ENCODE results near the gene MYH9.
A peak's percentile ranks its signal among the peaks of the same experiment; 100 is the strongest.

Gene MYH9

DNA sequence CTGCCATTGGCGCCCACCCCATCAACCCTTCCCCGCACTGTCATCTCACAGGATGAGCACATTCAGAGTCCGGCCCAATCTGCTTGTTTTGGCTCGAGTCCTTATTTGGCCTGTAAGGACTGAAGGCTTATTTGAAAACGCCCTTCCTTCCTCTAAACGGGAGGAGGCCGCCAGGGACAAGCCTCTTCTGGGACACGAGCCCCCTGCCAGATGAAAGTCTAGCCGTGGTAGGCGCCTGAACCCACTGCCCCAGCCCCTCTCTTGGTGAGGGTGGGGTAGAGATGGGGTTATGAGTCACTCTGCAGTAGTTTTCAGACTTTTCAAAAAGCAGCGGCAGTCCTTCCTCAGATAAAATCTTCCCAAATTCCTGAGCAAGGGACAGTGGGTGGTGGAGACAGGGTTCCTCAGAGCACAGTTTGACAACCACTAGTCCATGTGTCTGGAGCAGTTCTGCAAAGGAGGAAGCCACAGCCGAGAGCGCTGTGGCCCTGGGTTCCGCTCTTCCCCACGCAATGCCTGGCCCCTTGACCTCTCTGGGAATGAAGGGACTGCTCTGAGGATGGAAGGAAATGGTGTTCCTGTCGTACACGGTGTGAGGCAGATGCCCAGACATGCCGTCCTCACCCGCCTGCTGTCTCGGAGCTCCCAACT, 57.0 kb downstream of the MYH9 start:
- DNase-seq (ENCODE audit: low read depth): no peak

DNA sequence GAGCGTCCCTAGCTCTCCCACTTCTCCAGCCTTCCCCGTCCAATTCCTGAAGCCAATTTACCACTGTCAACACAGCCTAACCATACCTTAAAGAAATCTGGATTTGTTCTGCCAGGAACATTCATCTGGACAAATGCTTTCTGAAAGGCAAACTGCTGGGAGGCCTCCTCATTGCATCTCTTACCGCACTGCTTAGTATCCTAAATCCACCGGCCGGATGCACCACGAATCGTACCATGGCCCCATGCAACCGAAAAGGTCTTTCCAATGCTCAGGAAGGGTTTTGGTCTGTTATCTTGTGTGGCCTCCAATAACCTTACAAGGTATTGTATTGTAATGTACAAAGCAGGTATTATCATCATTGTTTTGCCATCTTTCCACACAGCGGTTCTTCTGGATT, 57.6 kb downstream of the MYH9 start:
- no peak for DNase-seq (ENCODE audit: low read depth)

DNA sequence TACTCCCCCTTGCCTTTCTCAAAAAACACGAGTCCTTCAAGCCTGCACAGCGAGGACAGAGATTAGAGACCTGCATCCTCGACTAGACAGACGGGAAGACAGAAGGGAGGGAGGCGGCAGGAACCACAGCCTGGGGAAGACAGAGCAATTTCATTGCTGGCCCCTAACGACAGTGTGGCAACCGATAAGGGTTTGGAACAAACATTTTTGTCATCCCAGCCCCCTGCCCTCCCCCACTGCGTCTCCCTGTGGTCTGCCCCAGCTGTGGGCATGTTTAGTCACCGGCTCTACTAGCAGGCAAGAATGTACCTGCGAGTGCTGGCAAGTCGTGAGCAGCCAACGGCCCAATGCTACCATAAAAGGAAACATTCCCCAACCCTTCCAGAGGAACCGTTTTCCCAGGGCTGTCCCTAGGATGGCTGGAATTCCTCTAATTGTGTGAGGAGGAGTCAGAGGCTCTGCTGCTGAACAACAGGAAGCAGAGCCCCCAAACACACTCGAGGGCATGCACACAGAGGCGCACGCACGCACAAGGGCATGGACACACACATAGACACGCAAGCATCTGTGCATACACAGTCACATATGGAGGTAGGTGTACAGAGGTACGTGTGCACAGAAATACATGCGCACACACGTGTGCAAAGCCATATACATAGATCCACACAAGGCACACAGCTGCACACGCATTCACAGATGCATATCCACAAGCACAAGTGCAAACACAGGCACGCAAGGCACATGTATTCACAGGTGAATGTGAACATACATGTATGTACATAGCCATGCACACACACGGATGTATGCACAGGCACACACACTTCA, 58.3 kb downstream of the MYH9 start:
- peak; percentile 82 for DNase-seq (ENCODE audit: low read depth)

DNA sequence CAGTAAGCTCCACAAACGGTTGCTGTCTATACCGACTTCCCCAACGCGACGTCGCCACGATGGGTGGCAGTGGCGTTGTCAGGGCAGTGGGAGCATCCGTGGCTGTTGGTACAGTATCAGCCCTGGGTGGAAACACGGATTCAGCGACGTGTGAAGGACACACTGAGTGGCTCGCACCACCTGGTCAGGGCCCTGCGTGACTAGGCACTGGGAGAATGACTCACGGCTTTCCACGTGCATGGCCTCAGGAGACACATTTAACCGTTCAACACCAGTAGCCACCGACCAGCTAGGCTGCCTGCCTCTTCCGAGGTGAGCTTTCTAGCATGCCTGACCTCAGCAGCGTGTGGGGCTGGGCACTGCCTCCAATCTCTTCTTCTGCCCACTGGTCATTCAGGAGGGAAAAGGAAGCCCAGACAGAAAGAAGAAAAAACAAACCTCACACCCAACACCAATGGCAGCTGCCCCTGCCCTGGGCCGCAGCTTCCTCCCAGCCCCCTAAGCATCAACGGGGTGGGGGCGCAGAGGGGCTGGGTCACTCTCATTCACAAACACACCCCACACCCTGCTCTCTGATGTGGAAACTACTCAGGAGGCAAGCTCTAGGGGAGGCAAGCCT, 59.0 kb downstream of the MYH9 start:
- DNase-seq (ENCODE audit: low read depth): no peak

DNA sequence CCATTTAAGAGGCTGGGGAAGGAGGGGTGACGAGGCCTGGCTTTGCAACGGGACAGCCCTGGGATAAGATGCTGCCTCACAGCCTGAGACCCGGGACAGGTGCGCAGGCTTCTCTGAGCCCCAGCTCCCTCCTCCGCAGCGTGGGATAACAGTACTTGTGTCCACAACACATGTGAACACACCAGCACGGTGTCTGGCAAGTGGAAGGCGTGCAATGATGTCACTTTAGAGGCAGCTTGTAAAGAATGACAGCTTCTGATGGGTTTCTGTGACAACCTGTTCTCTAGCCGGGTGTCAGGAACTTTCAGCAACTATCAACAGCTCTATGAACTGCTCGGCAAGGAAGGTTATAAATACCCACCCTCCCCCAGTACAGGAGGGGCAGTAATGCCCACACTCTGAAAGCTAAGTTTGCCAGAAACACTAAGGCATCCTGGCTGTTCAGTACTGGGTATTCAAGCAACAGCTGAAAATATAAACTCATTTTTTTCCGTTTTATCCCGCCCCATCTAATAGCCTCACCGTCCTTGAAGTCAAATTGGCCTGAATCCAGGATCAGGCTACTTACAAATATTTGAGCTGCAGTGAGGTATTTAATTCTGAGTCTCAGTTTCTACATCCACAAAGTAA, 59.7 kb downstream of the MYH9 start:
- DNase-seq (ENCODE audit: low read depth): no peak

DNA sequence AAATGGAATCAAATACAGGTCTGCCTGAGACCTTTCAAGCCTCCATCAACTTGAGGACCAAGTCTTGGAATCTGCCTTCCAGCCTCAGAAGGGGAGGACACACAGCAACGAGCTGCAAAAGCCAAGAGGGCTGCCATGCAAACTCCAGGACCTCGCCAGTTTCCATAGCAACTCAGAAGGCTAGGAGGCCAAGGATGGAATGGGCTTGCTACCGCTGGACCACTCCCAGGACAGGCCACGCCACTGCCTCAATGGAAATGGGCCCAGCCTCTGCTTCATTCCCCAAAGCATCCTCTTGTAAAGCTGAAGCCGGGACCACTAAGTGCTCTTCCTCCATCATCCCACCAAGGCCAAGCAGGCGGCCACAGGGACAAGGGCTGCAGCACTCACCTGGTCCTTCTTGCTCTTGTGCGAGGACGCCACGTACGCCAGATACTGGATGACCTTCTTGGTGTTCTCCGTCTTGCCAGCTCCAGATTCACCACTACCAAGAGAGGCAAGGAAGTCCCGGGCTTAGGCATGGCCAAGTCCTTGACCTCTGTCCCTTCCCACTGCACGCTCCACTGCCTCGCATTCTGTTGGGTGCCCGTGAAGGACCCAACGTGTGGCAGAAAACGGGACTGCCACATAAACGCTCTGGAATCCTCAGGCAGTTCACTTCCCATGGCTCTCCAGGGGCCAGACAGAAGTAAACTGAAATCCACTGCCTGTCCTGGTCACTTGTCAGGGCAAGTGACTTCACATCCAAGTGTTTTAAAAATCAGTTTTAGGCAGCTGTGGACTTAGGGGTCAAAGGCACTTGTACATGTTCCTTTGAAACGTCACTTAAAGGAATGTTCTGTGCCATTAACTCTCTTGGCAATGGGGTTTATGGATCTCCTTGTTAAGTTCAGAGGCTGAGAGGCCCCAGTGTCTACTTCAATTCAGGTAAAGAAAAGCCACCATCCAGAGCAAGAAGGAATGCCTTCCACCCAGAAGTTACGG, 61.3 kb downstream of the MYH9 start:
- DNase-seq (ENCODE audit: low read depth): no peak

DNA sequence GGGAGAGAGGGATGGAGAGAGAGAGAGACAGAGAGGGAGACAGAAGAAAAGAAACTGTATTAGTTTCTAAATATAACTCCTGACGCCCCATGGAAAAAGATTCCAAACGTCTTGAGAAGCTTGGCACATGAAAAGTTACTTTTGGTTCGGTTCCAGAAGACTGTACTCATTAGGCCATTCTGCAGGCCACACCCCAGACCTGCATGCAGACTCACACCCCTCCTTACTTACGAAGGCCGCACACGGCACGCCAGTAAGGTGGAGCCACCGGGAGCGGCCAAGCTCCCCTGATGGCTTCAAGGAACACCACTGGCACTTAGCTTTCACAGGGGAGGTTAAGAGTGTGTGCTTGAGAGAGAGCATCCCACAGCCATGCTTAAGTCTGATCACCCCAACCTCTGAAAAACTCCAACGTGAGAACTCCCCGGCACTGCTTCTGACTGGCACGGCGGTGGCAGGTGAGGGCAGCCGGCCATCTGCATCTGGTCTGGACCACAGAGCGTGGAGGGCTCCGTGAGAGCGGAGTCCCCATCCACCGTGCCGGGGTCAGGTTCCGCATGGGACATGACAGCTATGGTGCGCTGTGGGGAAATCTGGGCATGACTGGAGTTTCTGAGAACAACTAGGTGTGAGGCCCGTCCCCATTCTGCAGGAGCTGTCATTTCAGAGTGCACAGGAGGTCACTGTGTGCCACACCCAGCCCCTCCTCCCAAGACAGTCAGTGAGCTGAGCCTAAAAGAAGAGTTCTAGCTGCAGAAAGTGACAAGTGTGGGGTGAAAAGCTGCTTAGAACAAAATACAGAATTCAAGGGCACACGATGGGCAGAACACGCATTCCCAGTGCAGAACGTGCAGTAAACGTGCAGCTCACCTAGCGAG, 62.4 kb downstream of the MYH9 start:
- no peak for DNase-seq (ENCODE audit: low read depth)

DNA sequence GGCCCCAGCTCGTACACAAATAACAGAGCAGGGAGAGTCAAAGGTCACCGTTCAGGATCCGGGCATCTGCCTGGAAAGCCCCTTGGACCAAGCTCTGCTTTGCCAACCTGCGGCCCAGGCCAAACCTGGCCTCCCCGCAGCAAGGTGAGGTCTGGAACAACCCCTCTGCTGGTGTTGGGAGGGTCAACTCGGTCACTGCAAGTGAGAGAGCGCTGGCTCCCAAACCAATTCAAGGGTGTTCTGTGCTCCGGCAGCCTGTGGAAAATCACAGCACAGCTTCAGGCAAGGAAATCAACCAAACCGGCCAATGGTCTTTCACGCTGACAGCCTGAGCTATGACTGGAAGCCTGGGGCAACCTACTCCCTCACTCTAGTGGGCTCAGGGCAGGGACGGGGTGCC, 63.4 kb downstream of the MYH9 start:
- DNase-seq (ENCODE audit: low read depth): no peak

DNA sequence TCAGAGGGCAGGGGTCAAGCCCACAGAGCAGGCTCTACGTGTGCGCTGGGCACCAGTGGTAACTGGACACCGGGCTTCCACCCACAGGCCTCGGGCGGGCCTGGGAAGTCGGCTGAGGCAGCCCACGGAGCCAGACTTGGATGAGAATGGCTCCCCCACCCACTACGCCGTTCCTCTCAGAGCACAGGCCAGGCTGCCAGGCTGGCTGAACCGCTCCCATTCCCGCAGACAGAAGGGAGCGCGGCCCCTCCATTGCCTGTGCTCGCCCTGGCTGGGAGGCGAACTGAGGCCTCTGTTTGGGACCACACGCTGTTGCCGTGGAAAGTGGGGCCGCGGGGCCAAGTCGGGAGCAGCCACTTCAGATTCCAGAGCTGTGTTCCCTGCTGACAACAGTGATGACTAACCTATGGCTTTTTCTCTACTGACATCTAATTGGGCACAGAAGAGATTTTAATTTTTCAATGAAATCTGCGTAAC, 63.9 kb downstream of the MYH9 start:
- no peak for DNase-seq (ENCODE audit: low read depth)

DNA sequence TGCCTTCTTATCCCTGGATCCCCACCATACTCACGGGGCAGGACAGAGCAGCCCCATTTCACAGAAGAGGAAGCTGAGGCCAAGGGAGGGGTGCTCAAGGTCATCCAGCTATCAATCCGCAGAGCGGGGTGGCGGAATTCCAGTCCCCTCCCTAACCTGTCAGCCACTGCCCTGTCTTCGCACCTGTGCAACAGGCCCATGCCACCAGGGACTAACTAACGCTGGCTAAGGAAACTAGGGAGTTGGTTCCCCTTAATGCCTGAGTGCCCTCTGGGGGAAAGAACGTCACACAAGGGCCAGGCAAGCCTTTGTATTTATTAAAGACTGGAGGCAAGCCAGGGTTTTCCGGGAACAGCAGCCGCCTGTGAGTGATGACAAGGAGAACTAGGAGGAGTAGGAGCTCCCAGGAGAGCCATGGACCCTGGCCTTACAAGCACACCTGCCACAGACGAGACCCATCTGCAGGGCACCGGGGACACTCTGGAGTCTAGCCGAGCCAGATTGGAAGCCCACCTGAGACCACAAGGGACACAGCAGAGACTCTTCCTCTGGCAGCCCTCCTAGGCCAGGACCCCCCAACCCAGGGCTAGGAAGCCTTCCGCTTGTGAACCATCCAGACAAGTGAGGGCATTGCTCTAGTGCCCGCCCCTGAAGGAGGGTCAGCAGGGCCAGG, 64.4 kb downstream of the MYH9 start:
- DNase-seq (ENCODE audit: low read depth): no peak

DNA sequence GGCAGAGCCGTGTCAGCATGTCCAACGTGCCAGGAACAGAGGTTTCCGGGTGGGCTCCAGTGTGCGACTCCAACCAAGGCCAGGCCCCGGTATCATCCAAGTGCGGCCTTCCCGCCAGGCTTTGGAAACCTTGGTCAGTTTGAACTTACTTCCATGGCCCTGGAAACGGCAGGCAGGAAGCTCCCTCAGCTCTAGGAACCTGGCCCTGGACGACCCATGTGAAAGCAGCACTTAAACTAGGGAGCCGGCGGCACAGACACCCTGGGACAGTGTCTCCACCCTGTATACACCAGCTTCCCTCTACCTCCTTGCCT, 65.2 kb downstream of the MYH9 start:
- DNase-seq (ENCODE audit: low read depth): no peak

DNA sequence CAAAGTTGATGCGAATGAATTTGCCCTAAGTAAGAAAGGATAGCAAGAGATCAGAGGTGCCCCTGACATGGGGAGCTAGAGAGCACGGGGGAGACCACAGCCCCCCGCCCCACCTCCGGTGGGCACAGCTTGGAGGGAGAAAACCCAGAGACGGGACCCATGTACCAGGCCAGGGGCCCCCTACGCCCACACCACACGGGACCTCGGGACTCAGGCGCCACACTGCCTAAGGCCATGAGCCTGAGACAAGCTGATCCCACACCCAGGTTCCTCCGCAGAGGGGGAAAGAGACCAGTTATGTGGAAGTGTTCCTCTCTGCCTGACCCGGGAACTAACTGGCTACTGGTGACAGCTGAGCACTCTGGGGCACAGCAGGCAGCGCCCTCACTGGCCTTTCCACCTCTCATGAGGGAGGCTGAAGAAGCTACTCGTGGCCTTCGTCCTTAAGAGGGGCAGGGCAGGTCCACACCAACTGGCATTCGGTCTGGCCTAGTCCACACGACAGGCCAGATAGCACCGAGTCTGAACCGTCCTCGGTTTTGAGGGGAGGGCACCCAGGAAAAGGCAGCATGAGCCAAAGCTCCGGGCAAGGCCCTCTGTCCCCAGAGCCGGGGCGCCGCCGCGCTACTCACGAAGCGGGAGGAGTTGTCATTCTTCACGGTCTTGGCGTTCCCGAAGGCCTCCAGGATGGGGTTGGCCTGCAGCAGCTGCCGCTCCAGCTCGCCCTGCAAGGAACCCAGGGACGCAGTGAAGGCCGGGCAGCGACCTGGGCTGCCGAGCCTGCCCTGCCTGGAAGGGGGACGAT, 65.8 kb downstream of the MYH9 start:
- DNase-seq (ENCODE audit: low read depth): no peak

DNA sequence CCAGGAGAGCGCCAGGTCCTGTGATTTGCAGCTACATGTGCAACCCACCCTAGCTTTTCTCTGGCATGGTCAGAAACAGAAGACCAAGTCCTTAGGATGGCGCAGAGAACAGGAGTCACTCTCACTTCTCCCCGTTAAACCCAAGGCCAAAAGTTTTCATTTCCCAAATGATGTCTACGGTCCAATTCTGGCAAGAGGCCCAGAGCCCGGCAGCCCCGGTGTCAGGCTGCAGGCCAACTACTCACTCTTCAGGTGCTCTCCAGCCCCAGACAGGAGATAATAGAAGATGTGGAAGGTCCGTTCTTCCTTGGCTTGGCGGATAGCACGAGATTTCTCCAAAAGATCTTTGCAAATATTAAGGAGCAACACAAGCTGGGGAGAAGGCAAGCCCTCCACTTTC, 67.2 kb downstream of the MYH9 start:
- no peak for DNase-seq (ENCODE audit: low read depth)

DNA sequence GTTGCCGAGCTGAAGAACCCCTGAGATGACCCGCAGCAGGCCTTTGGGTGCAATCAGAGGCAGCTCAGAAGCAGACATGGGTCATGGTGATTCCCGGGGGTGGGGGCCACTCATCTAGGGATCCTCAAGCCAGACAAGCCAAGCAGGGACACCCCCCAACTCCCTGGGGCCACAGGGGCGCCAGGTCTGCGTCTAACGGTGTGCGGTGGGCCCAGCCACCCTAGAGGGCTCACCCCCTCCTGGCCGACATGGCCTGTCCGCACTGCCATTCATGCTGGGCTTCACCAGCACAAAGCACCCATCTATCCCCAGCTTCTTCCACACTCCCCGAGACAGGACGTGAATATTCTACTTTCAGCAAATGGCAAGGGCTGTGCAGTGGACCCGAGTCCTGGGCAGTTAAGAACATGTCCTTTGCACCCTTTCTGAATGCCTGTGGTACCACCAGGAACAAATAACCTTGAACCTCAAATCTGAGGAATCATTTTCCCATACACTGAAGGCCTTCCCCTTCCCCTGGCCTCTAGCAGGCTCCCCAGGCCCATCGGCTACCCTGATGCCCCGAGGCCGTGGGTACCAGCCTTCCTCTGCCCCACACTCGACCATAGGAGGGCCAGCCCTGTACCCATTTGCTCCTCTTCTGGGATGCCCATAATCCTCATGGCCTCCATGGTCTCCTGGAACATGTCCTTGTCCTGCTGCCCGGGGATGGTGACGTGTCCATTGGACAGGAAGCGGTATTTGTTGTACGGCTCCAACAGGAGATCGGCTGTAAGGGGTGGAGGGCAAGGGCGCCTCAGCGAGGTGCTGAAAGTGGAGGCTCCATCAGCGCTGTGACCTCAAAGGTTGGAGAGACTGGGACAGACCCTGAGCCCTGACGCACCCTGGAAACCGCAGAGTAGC, 67.9 kb downstream of the MYH9 start:
- no peak for DNase-seq (ENCODE audit: low read depth)

DNA sequence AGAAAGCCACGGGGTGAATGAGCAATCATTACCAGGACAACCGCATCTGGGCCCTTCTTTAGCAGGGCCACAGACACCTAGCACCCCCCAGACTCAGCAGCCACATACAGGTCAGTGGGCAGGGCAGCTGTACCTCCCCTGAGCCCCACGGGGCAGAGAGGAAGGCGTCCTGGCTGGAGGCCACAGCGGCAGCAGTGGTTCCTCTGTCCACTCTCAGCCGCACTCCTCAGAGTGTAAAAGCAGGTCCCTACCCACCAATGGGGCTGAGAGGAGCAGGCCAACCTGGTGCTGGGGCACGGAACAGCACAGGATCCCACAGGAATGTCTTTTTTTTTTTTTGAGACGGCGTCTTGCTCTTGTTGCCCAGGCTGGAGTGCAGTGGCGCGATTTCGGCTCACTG, 69.3 kb downstream of the MYH9 start:
- DNase-seq (ENCODE audit: low read depth): no peak

DNA sequence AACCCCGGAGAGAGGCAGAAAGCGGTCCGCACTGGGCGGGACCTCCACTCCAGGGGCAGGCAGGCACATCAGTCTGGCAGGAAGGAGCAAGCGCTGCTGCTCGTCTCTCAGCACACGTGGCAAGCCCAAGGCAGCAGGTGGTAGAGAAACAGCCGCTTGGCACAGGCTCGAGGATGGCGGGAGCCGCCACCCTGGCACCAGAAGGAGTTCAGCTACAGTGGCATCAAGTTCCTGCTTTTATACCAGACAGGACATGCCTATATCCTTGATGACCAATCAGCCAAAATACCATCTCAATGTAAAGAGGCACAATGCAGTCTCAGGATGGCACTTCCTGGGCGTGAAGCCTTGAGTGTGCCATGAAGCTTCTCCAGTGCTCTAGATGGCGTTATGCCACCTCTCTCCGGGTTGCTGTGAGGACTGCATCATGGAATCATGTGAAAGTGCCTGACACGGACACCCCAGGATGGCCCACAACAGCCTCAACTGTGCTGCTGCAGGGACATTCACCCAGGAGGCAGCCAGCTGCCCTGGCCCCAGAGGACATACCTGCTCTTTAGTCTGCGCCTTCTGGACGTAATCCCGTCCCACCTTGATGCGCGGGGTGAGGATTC, 70.0 kb downstream of the MYH9 start:
- no peak for DNase-seq (ENCODE audit: low read depth)

DNA sequence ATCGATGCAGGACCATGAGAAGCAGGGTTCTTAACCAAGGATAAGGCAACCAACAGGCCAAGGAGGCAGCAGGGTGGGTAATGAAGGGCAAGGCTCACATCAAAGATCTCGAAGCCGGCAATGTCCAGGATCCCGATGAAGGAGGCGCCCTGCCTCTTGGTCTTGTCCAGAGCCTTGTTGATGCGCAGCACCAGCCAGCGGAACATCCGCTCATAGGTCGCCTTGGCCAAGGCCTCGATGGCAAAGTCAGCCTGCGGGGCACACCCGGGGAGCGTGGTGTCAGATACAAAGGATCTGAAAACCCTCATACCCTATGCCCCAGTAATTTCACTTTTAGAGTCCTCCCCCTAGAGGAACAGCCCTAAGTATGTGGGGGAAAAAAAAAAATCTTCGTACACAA, 71.3 kb downstream of the MYH9 start:
- no peak for DNase-seq (ENCODE audit: low read depth)

DNA sequence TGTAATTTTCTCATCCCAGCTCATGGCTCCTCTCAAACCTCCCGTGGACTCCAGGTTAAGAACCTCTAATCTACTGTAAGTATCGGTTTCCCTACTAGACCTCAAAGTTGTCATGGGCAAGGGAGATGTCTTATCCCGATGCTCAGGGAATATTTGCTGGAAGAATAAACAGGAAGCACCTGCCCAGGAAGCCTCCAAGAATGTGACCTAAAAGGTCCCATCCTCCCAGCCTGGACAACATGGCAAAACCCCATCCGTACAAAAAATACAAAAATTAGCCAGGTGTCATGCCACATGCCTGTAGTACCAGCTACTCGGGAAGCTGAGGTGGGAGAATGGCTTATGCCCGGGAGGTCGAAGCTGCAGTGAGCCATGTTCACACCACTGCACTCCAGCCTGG, 72.4 kb downstream of the MYH9 start:
- DNase-seq (ENCODE audit: low read depth): no peak

Measured in T-helper 22 cell (primary cell).